NCI-H128 (cell line): ENCODE results near the gene CCDC34.
"Not testable (repeated sequence)": the region's sequence is repeated elsewhere in the genome, so short reads cannot be mapped to it uniquely, and the experiment has no call there.

ENCODE experiments used
- DNase-seq: peaks from one replicate; lab custom pipeline; 2025; ENCODE audit not compliant: unreplicated experiment; lab: John Stamatoyannopoulos, UW

Gene CCDC34

DNA sequence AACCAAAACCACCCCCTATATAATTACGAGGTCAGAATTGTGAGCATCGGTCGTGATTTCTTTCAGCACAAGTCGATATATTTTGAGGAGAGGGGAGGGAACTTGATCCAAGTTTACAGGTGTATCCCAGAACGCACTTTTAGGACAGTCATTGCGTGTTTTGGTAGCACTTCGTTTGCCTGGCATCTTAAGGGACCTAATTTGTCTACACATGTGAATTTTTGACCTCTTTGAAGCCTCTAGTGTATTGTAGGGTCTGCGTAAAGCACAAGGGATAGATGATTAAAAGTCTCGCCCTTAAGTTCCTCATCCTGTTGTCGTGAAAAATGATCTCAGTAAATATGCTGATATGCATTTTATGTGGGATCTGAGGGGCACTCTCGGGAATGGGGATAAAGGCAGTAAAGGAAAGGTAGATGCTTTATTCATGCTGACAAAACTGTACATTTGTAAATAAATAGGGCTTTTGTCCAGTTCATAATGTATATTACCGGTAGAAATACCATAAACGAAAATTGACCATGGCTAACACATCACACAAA is 632 bp upstream of the CCDC34 start:
- no peak for DNase-seq

DNA sequence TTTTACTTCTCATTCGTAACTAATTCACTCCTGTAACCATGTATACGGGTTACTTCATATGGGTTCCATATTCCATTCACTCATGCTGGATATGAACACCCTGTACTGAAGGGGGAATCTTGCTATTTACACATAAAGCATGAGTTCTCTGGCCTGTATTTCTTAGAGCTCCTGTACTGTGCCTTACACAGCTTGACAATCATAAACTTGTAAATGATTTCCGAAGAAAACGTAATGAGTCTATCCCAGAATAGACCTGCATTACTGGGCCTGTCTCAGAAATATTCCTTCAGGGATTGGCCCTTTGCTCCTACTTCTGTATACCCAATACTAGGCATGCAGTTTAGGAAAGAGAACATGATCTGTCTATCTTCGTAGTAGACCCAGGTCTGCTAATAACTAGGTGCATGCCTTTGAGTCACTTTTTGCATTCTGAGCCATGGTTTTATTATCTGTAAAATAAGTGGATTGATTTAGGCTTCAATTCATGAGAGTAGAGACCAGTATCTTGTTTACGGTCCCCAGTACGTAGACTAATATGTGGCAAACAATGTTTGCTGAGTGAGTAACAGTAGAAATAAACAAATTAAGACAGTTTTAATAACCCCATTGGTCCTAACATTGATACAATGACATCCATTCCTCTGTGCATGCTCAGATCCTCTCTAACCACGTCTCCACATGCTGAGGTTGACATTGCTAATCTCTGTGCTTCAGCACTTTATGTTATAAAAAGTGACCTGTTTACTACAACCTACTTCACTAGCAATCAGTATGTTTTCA is 1.2 kb downstream of the CCDC34 start:
- DNase-seq: no peak

DNA sequence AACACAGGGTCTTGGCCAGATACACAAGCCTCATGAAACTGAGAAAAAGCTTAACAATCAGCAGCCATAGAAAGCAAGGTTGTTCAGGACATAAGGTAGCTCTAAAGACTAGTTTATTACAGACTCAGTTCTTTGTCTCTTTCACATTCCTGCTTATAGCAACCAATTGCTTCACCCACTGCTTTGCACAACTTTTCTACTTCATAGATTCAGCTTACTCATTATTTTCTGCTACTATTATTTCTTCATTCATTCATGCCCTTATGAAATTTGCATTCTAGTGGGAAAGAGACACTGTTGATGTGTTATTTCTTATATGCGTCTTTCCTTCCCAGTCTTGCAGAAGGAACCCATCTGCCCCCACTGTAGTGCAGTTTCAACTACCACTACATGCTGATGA is 4.7 kb downstream of the CCDC34 start:
- DNase-seq: no peak

DNA sequence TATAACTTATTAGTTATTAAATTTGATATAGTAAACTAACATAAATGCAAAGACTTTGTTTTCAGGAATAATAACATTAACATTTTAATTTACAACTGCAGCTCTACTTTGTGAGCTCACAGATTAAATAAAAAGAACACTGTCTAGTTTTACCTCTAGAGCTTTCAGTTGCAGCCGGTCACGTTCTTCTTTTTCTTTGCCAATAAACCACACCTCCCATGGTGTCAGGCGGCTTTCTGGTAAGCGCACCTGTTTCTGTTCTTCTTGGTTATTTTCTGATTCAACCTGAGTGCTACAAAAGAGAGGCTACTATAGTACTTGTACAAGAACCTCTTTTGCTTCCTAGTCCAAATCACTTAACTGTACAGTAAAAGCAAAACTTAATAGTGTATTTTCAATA is 5.8 kb downstream of the CCDC34 start:
- peak; percentile 36 for DNase-seq

DNA sequence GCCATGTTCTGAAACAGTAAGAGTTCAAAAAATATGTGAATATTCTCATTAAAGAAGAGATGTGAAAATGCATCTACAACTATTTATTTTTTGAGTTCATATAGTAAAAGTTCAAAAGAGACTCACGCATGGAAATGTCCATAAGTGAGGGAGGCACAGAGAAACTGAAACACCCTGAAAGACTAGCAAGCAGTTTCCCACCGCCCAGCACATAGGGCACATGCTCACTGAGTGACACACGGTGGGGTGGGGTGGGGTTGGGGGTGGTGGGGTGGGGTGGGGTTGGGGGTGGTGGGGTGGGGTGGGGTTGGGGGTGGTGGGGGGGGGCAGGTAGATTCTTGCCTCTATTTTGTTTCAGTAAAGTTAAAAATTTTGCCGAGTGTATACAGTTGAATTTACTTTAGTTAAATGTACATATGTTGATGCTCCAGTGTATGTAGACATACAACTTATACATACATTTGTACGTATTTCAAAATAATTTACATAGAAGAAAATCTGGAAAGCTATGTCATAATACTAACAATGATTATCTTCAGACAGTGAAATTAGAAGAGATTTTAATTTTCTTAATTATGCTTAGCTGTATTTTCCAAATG is 6.3 kb downstream of the CCDC34 start:
- no peak for DNase-seq

DNA sequence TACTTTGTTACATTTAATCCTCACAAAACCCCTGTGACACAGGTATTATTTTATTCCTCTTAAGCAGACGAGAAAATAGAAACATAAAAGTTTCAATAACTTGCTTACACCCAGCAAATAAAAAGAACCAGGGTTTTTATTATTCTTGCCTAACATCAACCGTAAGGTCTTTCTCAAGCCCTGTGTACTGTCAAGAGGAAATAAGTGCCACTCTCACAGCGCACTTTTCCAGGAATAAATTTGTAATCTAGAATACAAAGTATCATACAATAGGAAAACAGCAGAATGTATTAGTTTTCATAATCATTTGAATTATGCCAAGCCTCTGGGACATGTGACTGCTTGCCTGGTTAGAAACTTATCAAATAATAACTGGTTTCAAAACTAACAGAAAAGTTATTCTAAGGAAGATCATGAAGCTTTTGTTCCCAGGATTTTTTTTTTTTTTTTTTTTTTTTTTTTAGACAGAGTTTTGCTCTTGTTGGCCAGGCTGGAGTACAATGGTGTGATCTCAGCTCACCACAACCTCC is 7.4 kb downstream of the CCDC34 start:
- DNase-seq: no peak

DNA sequence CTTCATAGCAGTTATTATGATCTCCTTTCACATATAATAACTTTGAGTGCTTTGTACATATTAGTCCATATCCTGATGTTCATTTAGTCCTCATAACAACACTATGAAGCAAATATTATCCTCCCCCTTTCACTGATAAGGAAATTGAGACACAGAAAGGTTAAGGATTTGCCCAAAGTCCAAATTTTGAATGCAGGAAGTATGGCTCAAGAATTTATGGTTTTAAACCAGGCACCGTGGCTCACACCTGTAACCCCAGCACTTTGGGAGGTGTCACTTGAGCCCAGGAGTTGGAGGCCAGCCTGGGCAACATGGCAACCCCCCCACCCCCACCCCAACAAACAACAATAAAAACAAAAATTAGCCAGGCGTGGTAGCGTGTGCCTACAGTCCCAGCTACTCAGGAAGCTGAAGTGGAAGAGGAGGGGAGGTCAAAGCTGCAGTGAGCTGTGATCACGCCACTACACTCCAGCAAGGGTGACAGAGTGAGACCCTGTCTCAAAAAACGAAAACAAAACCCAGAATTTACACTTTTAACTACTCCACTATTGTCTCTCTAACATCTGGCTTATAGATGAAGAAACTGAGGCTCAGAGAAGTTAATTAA is 8.6 kb downstream of the CCDC34 start:
- DNase-seq: no peak

DNA sequence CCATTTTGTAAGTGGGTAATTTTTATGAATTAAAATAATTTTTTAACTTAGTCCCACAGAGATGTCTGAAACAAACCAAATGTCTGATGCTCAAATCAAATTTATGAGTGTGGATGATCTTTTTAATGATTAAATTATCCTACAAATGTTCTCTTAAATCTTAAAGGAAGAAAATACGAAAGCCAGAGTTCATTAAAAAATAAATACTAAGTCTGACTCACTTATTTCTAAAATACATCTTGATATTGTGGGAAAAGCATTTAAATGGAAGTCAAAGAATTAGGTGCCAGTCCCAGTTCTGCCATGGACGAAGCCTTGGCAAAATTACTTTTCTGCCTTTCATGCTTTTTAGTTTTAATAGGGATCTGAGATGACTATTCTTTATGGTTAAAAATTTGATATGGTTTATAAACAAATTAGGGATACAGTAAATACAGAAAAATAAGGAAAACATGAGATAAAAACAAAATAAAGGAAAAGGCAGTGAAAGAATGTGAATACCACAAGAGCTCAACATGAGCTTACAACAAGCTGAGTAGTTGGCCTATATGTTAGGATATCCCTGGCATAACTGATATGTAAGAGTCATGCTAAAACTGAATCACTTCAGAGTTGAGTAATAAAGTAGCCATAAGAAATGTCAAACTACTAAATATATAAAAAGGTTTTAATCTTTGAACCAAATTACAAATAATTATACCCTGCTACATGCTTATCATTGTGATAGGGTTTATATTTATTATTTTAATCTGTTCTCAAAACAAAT is 9.2 kb downstream of the CCDC34 start:
- no peak for DNase-seq

DNA sequence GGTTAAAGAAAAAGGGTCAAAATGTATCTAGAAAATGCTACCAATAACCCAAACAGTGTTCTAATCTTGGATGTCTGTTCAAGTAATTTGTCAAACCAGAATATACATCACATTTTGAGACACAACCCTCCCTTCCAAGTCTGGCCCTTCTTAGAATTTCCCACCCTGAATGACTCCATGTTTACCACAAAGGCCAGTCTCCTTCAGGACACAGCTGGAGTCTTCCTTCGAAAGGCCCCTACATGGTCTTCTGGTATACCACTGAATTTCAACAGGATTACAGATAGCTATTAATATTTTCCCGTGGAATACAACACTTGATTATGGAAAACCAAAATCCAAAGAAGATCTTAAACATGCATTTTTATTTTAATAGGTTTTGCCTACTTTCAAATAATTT is 10.2 kb downstream of the CCDC34 start:
- no peak for DNase-seq

DNA sequence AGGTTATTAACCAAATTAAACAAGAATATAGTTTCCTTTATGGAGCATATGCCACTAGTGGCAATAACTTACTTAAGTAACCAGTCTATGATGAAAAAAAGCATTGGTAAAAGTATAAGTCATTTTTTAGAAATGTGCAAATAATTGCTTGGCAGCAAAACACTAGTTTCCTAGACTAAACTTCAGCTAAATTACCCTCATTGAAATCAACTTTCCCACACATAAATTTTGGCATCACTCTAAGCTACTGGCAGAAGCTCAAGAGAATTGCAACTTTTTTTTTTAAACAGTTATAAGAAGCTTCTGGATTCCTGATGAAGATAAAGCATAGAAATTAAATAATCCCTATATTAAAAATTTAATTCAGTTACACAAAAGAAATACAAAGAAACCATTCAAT is 12.5 kb downstream of the CCDC34 start:
- DNase-seq: no peak

DNA sequence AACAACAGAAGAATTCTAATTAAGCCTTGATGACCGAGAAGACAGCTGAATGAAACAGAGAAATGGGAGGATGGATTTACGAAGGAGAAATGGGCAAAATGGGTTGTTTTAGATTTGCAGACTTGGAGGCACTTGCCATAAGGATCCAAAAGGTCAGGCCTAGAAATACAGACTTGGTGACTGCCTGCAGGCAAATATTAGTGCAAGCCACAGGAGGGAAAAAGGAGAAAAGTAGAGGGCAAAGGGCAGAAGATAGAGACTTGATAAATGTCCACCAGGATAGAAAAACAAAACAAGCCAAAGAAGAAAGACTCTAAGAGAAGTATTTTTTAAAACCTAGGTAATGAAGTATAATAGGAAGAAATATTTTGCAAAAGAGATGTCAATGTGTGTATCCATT is 13.1 kb downstream of the CCDC34 start:
- DNase-seq: no peak

DNA sequence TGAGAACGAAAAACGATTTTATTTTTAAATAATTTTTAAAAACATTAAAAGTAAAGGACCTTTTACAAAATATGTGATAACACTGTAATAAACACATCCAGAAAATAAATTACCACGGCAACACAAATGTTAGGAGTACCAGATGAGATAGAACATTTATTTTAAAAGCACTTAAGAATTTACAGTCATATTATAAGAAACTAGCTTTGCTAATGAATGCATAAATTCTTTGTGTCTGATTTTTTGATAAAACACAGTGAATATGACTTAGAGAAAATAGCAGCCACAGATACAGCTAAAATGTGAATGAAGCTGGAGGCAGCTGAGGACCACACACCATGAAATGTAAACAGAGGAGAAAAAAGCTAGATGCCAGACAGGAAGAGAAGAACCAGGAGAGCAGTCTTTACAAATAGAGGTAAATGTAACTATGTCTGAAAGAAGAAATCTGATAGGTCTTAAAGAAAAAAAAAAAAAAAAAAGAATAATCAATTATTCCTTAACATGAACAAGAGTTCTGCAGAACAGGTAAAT is 14.6 kb downstream of the CCDC34 start:
- no peak for DNase-seq

DNA sequence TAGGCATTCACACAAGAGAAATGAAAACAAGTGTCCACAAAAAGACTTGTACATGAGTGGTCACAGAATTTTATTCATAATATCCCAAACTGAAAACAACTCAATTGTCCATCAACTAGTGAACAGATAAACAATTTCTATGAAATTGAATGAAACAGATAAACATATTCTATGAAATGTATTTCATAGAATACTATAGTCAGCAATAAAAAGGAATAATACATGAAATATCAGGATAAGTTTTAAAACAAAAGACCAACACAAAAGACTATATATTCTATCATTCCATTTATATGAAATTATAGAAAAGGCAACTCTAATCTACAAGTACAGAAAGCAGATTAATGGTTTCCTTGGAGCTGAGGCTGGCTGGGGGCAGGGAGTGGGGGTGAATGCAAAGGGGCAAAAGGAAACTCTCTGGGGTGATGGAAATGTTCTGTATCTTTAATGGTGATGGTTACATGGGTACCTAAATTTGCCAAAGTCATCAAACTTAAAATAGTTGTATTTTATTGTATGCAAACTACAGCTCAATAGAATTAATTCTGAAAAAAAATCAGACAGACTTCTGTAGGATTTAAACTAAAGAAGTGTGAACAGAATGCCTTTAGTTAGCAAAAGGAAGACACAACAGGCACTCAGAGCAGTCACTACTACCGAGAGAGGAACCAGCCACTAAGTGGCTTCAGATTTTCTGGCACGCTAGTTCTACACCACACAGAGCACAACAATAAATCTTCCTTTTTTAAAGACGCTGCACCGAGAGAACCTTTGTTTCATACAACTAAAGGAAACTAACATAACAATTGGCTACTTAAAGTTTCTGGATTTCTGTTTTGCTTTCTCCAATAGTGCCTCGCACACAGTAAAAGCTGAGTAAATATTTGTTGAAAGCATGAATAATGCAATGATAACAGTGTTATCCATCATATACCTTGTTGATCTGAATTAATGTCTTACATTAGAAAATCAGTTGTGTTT is 15.4 kb downstream of the CCDC34 start:
- DNase-seq: no peak

DNA sequence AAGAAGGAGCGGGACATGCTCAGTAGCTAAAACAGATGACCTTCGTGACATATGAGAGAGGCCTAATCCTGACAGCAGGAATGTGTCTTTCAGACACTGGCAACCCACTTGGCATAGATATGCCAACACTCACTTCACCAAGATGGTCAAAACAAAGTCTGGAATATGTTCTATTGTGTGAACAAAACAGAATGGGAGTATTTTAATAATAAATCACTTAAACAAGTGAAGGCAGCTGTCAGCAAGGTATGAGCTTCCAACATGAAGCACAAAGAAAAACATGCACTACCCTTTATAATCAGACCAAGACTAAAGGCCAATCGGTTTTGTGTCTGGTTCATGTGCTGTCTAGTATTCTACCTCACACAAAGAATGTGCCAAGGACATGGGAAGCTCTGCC is 23.1 kb downstream of the CCDC34 start:
- DNase-seq: no peak

DNA sequence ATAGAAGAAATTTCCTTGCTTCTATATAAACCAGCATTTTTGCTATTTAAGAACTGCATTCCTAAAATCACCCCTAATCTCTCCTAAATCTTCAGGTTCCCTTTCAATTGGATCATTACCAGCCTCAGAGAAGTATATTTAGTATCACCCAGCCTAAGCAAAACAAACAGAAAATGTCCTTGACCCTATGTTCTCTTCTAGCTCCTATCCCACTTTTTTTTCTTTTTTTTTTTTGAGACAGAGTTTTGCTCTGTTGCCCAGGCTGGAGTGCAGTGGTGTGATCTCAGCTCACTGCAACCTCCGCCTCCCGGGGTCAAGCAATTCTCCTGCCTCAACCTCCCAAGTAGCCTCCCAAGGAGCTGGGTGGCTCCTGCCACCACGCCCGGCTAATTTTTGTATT is 28.3 kb downstream of the CCDC34 start:
- DNase-seq: not testable (repeated sequence)

DNA sequence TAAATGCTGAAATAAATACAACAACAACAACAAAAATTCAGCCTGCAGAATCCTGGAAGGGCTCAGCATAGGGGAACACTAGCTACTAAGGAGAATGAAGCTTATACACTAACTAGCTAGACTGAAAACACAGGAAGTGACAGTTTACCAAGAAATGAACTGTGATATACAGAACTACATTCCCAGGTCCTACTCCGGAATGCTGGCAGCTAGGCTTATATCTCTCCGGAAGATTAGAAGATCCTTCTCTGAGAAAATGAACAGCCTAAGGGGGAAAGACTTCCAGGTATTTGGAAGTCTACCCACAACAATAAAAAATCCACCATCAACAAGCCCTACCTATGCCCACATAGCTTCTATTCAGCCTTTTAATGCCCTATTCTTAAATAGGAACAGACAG is 31.0 kb downstream of the CCDC34 start:
- DNase-seq: no peak

DNA sequence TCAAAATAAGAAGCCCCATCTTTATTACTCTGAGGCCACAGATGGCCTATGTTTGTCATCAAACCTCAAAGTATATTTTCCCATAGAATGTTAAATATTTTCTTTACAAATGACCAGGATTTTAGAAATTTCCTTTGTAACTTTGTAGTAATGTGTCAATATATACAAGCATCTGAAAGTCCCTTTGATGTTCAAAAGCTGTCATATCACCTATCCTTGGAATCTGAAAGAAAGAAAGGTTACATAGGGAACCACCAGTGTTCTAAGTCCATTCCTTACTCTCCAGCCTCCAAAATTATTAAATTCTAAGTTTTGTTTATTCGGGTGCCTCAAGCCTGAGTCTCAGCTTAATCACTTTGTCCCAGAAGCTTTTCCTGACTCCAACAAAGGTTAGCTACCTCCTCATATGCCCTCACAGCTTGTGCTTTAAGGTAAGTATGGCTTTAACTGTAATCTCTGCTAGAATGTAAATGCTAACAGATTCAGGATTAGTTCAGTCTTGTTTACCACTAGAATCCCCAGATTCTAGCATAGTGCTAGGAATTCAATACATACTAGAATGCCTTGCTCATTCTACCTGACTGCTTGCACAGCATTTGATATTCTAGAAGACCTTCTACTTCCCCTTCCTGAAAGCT is 32.3 kb downstream of the CCDC34 start:
- DNase-seq: no peak

DNA sequence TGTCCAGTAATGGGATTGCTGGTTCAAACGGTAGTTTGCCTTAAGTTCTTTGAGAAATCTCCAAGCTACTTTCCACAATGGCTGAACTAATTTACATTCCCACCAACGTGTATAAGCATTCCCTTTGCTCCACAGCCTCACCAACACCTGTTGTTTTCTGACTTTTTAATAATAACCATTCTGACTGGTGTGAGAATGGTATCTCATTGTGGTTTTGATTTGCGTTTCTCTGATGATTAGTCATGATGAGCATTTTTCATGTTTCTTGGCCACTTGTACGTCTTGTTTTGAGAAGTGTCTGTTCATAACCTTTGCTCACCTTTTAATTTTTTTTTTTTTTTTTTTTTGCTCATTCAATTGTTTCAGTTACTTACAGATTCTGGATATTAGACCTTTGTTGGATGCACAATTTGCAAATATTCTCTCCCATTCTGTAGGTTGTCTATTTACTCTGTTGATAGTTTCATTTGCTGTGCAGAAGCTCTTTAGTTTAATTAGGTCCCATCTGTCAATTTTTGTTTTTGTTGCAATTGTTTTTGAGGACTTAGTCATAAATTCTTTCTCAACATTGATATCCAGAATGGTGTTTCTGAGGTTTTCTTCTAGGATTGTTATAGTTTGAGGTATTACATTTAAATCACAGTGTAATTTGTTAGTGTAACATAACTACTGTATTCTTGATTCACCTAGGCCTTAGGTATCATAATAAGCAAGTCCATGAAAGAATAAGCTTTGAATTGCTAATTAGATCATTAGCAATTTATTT is 33.0 kb downstream of the CCDC34 start:
- DNase-seq: no peak

DNA sequence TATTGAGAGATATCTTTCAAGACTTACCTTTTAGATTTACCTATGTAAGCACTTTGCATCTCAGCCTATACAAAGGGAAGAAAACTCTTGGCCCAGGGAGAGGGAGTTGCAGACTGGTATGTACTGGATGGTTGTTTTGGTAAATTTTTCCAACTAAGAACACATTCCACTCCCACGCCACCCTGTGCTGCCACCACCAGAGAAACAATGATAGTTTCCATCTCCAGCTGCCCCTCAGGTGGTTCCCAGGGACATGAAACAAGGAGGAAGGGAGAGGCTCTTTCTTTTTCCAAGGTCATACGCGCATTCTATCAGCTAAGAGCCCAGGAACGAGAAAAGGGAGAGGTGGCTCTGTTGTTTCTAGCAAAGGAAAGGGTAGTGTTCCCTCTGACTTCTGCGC is 34.4 kb downstream of the CCDC34 start:
- no peak for DNase-seq
